LNCAP (cell line): ENCODE results near the gene GSTP1.

Experiments
- TF ChIP-seq, protein P1 (sequence below): fragments of 450-650 bp; IDR thresholded peaks from 2 replicates; pipeline ENCODE4 v1.5.1; 2017; ENCODE audit warnings: mild to moderate bottlenecking

The GSTP1 gene

GRCh38 chr11:67631411-67631810 lies 47.8 kb downstream of the GSTP1 start:
- TF ChIP-seq, protein P1, sequence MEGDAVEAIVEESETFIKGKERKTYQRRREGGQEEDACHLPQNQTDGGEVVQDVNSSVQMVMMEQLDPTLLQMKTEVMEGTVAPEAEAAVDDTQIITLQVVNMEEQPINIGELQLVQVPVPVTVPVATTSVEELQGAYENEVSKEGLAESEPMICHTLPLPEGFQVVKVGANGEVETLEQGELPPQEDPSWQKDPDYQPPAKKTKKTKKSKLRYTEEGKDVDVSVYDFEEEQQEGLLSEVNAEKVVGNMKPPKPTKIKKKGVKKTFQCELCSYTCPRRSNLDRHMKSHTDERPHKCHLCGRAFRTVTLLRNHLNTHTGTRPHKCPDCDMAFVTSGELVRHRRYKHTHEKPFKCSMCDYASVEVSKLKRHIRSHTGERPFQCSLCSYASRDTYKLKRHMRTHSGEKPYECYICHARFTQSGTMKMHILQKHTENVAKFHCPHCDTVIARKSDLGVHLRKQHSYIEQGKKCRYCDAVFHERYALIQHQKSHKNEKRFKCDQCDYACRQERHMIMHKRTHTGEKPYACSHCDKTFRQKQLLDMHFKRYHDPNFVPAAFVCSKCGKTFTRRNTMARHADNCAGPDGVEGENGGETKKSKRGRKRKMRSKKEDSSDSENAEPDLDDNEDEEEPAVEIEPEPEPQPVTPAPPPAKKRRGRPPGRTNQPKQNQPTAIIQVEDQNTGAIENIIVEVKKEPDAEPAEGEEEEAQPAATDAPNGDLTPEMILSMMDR, result no peak

DNA sequence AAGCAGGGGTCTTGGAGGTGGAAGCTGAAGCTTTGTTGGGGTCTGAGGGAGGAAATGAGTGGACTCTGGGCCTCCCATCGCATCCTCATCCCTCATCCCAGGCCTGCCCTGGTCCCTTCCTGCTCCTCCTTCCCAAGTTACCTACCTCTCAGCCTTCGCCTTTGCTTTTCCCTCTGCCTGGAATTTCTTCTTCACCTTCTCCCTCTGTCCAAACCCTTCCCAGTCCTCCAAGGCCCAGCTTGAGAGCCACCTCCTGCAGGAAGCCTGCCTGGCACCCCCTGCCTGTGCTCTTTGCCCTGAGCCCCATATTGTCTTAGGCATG lies 48.2 kb downstream of the GSTP1 start:
- TF ChIP-seq, protein P1, result no peak

- TF ChIP-seq, protein P1, result no peak
Measured at GRCh38 chr11:67632175-67632981, 48.8 kb downstream of the GSTP1 start.

DNA sequence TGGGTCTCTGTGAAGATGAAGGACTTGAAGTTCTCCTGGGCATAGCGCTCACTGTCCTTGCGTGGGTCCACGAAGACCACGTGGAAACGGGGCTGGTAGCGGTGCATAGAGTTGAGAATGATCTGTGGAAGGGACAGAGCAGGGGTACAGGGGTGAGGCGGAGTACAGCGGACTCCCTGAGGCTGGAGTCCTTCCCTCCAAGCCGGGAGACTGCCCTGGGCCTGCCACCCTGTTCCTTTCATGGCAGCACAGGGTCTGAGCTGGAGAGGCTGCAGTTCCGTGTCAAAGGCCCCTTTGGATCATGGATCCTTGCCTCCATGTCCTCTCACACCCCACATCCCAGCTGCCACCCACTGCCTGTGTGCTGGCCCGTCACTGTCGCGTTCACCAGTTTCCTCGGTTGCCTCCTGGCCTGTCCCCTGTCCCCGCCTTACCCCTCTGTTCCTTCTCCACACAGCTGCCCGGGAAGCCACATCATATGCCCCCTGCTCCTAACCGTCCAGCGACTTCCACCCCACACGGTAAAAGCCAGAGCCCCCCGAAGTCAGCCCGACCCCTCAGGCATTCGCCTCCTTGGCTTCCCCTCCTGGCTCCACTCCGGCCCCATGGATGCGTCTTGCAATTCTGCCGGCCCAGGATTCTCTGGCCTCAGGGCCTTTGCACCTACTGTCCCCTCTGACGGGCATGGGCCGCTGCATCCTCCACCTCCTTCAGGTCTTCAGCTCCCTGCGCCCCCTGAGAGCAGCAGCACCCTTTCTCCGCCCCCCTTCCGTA lies 49.6 kb downstream of the GSTP1 start:
- TF ChIP-seq, protein P1, result no peak

DNA sequence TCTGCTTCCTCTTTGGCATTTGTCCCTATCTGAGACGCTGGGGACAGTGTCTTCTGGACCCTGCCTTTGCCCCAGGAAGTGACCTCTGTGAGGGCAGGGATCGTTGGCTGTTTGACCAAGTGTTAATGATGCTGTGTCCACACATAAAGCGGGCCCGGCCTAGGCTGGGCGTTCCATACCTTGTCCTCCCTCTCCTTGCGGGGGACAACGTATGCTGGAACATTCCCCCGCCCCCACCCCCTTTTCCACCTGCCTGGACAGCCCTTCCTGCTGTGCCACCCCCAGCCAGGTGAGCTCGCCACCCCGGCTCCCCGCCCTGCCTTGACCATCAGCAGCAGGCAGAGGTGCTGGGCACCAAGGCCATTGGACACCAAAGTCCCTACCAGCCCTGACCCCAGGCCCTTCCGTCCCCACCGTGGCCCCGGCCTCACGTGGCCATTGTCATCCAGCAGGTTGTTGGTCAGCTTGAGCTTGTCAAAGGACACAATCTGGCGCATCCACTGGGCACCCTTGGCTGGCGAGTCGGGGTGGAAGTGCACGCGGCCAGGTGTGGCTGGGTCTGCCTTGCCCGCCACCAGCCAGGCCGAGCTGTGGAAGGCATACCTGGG lies 50.2 kb downstream of the GSTP1 start:
- TF ChIP-seq, protein P1, result no peak

DNA sequence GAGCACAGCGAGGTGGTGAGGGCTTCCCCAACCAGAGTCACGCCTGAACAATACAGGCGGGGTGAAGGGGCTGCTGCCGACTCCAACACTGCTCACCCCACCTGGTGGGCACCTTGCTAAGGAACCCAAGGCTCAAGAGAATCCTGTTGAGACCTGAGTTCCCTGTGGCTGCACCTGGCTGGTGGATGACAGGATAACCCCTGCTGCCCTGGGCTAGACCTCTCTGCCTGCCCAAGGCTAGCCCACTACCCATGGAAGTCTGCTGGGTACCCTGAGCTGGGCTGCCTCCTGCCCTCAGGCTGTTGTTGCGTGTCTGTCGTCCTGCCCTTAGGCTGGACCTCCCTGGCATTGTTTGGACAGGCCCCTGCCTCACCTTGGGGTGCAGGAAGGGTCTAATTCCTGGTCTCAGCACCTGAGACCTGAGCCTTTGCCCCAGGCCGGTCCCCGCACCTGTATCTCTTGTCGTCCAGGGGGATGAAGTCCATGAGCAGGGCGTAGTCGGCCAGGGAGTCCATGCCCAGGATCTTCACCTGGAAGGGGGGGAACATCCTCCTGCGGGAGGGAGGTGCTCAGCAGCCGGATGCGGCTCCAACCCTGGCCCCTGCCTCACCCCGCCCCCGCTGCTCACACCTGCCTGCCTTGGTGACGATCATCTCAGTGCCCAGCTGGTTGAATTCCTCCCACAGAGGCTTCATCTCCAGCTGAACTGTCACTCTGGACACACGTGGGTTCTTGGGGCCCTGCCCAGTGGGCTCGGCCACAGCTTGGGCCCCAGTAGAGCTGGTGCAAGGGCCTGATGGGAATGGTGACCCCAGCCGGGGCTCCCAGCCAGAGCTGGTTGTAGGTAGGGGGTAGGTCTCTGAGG lies 51.0 kb downstream of the GSTP1 start:
- TF ChIP-seq, protein P1, result no peak

DNA sequence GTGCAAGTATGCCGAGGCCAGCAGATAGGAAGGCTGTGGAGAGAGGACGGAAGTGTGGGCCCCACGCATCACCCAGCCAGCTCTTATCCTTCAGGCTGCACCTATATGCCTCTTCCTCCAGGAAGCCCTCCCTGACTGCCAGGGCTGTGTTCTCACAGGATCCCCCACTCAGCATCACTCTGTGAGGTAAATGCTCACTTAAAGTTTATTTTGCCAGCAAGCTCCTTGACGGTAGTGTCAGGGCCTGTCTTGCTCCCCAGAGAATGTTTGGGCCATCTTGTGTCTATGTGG lies 51.6 kb downstream of the GSTP1 start:
- TF ChIP-seq, protein P1, result no peak
